GM21576 (cell line): ENCODE measurements around the gene MFAP3L.
"Not testable (repeated sequence)": the region's sequence is repeated elsewhere in the genome, so short reads cannot be mapped to it uniquely, and the experiment has no call there.

ENCODE experiments used
- ATAC-seq: cut with Tn5 transposase; IDR thresholded peaks from one replicate; pipeline ENCODE4 v1.9.1; 2021; ENCODE audit warnings: mild to moderate bottlenecking, moderate library complexity; ENCODE audit not compliant: unreplicated experiment

MFAP3L gene

GRCh38 chr4:169952236-169953002 lies 73.8 kb downstream of the MFAP3L start:
- ATAC-seq: no peak

GRCh38 chr4:169948271-169948670 lies 77.9 kb downstream of the MFAP3L start:
- ATAC-seq: no peak

GRCh38 chr4:169945636-169946035 lies 80.6 kb downstream of the MFAP3L start:
- no peak for ATAC-seq

GRCh38 chr4:169943601-169944000 lies 82.6 kb downstream of the MFAP3L start:
- ATAC-seq: not testable (repeated sequence)

- no peak for ATAC-seq
Measured at GRCh38 chr4:169941141-169941540, 85.1 kb downstream of the MFAP3L start.

- no peak for ATAC-seq
Measured at GRCh38 chr4:169940460-169940859, 85.7 kb downstream of the MFAP3L start.
